ENCODE data around the gene FMNL2.

FMNL2 gene

DNA sequence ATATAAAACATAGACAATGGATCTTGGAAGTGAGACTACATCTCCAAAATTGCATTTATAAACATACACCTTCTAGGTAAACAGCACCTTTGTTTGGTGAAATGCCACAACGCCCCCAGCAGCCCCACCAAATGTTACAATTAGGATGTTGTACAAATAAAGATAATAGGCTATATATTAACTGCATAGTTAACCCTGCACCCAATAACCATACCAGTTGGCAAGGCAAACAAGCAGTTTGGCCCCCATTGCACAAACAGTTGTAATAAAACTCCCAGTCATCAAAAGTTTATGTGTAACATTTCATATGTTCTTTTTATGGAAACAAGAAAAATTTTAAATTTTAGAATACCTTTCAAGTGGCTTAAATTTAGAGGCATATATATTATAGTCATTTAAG is 315.0 kb downstream of the FMNL2 start:
- DNase-seq (ENCODE audit: low spot score), result no peak

DNA sequence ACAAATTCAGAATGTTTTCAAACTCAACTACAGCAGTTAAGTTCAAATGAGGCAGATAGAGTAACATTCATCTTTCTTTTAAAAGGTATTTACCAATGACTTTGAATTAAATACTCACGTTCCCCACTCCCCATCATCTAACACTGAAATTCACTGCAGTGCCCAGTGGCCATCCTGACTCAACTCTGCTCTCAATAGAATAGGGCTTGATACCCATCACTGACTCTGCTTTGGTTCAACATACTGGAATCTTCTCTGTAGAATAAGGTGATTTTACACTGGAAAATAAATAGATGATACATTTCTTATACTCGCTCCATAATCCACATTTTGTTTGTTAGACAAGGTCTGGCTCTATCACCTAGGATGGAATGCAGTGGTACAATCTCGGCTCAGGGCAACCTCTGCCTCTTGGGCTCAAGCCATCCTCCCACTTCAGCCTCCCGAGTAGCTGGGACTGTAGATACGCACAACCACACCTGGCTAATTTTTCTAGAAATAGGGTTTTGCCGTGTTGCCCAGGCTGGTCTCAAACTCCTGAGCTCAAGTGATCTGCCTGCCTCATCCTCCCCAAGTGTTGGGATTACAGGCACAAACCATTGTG is 315.9 kb downstream of the FMNL2 start:
- no peak for DNase-seq (ENCODE audit: low spot score)

DNA sequence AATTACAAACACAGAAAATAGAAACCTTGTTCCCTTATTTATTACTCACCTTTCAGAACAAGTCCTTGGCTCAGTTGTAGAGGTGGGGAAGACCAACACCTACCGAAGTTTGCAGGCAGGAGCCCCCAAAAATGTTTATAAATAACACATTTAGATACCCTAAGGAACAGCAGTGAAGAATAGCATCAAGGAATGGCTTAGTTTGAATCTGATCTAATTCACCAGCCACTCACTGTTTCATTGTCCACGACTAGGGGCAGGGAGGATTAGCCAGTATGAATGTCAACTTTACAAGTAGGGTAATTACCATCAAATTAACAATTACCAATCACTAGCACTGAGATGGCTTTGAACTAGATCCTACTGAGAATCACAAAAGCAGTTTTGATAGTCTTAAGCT is 316.9 kb downstream of the FMNL2 start:
- DNase-seq (ENCODE audit: low spot score), result no peak

- no peak for DNase-seq (ENCODE audit: low spot score)
Observed at GRCh38 chr2:152655880-152656279, 320.9 kb downstream of the FMNL2 start.

DNA sequence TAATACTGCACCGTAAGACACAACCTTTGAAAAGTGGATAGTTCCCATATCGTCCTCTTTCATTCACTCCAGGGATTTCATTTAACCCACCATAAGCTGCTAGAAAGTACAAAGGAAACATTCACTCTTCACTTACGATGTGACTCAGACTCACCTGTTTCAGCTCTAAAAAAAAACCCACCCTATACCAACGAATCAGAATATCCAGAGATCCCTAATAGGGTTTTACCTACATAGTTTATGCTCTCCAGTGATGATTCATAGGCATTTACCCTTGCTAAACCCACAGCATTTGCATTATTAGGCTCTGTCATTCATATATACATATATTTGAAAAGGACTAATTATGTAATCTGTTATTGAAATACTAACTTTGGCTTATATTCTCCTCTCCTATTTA is 322.1 kb downstream of the FMNL2 start:
- DNase-seq (ENCODE audit: low spot score), result no peak

DNA sequence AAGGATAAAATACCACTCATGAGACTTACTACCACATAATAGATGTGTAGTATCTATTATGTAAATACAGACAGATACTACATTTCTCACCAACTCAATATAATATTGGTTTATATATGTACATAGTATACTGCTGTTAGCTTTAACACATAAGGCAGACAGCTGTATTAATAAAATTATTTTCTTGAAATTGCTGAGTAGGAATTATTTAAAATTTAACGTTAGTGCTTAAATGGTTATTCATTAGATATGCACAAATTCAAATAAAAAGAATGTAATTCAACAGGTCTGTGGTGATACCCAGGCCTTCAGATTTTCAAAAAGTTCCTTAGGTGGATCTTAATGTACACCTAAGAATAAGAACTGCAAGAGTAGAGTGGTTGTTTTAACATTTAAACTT is 323.2 kb downstream of the FMNL2 start:
- no peak for DNase-seq (ENCODE audit: low spot score)

DNA sequence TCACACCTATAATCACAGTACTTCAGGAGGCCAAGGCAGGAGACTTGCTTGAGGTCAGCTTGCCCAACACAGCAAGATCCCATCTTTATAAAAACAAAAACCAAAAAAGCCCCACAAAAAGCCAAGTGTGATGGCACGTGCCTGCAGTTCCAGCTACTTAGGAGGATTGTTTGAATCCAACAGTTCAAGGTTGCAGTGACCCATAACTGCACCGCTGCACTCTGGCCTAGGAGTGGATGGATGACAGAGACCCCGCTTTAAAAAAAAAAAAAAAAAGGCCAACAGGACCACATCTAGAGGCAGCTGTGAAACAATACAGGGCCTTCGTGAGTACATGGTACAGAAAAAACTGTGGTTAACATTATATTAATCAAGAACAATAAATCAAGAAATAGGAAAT is 326.1 kb downstream of the FMNL2 start:
- DNase-seq (ENCODE audit: low spot score), result no peak

GRCh38 chr2:152664725-152665124 is 329.8 kb downstream of the FMNL2 start:
- DNase-seq (ENCODE audit: low spot score), result no peak

DNA sequence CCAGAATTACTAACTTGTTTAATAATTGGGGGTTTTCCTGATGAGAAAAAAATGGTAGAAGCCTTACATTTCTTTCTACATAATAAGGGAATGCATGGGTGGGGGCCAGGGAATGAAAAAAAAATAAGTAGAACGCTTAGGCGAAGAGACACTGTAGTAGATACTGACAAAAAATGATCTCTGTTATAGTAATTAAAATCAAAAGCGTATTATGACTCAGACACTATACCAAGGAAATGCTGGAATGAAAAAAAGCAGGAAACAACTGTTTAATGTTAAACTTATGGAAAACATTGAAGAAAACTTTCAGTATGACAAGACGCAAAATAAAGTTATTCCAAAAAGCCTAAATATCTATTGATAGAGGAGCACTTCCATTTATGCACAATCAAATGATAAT is 339.4 kb downstream of the FMNL2 start:
- DNase-seq (ENCODE audit: low spot score), result no peak

DNA sequence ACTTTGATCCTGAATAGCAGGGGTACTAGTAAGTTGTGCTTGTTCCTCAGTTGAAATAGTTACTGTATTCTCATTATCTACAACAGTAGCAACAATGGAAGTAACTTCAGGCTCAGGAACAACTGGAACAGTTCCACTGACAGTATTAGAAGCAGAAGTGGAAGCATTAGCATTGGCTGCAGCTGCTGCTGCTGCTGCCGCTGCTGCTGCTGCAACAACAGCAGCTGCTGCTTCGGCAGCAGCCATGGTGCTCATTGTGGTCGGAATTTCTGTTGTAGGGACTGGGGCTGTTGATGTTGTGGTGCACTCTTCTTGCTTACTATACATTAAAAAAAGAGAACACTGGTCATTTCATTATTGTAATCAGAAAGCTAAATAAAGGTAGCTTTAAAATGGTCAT is 341.5 kb downstream of the FMNL2 start:
- no peak for DNase-seq (ENCODE audit: low spot score)

GRCh38 chr2:152678808-152679207 is 343.8 kb downstream of the FMNL2 start:
- DNase-seq (ENCODE audit: low spot score), result no peak

DNA sequence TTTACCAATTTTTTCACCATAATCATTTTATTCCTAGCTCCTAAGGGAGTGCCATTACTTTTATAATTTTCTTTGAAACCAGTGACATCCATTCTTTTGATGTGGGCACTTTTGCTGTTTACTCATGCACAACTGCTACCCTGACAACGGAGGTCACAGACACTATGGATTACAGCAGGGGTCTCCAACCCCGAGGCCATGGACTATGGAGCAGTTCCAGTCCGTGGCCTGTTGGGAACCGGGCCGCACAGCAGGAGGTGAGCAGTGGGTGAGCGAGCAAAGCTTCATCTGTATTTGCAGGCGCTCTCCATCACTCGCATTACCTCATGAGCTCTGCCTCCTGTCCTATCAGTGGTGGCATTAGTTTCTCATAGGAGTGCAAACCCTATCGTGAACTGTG is 347.7 kb downstream of the FMNL2 start:
- no peak for DNase-seq (ENCODE audit: low spot score)

DNA sequence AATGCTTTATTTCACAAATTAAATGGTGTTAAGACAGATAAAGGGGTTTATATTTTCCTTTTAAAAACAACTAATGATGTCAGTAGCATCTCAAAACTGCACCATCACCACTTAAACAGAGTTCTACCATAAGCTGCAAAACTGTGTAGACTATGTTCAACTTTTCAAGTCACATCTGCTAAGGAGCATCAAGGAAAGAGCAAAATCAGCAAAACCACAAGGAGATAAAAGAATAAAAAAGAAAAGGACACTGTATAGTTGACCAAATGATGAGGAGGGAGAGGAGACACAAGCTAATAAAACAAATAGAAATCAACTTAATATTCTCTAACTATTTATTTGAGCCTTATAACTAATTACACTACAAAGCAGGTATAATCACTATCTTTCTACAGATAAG is 348.4 kb downstream of the FMNL2 start:
- no peak for DNase-seq (ENCODE audit: low spot score)

GRCh38 chr2:152686321-152686720 is 351.3 kb downstream of the FMNL2 start:
- no peak for DNase-seq (ENCODE audit: low spot score)

- DNase-seq (ENCODE audit: low spot score), result no peak
Observed at GRCh38 chr2:152693033-152693432, 358.1 kb downstream of the FMNL2 start.

GRCh38 chr2:152694161-152694661 is 359.2 kb downstream of the FMNL2 start:
- DNase-seq (ENCODE audit: low spot score), result no peak

DNA sequence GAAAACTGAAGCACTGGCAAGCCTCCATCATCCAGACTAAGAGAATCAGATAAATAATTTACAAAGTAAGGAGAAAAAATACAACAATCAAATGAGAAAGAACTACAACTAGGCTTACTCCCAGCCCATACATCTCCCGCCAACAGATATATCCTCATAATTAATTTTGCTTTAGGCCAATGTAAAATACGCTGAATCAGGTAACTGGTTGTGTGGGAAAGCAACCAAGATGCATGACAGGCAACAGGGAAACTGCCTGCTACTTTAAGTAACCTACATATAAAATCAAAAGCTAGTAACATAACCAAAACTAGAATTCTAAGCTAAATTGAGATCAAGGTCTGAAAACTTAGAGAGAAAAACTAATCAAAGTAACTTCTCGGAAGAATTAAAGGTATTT is 360.8 kb downstream of the FMNL2 start:
- no peak for DNase-seq (ENCODE audit: low spot score)

- no peak for DNase-seq (ENCODE audit: low spot score)
Observed at GRCh38 chr2:152696476-152696875, 361.5 kb downstream of the FMNL2 start.
